NCI-H1436 treated with DMSO at 0.1 percent for 48 hours (cell line): Measurements from ENCODE around the gene SLC36A4.
"Not testable (repeated sequence)": the region's sequence is repeated elsewhere in the genome, so short reads cannot be mapped to it uniquely, and the experiment has no call there.

Experiments
- DNase-seq: peaks from one replicate; lab custom pipeline; 2025; lab: John Stamatoyannopoulos, UW

SLC36A4 gene

DNA sequence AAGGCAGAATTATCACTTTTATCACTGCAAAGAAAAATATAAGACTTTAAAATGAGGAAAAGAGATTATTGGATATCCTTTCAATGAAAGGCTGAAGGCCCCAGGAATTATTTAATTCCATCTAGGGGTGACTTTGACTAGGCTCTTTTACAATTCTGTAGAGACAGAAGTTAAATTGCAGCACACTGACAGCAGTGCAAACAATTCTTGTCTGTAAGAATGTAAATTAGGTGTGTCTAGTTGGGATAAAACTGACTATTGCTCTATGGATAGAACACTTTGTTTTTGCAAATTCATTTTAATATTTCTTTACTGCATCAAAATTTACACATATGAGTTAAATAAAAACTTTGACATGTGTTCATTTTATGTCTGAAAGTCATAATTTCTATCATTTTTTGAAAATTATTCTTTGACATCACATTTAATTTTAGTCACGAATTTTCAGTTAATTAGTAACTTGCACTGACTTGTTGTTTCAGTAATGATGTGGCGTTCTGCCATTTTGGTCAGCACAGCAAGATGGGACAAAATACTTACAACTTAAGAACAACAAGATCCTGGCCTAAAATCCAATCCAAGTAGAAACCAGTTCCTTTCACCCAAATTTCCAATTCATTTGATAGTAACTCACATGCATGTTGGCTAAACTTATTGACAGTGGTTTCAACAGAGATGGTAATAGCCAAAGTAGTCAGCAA, 75.1 kb downstream of the SLC36A4 start:
- no peak for DNase-seq

GRCh38 chr11:93118276-93118675, 79.5 kb downstream of the SLC36A4 start:
- no peak for DNase-seq

GRCh38 chr11:93117565-93117964, 80.2 kb downstream of the SLC36A4 start:
- no peak for DNase-seq

- DNase-seq = no peak
Measured at GRCh38 chr11:93116641-93117441, 81.0 kb downstream of the SLC36A4 start.

GRCh38 chr11:93114304-93114703, 83.5 kb downstream of the SLC36A4 start:
- no peak for DNase-seq

DNA sequence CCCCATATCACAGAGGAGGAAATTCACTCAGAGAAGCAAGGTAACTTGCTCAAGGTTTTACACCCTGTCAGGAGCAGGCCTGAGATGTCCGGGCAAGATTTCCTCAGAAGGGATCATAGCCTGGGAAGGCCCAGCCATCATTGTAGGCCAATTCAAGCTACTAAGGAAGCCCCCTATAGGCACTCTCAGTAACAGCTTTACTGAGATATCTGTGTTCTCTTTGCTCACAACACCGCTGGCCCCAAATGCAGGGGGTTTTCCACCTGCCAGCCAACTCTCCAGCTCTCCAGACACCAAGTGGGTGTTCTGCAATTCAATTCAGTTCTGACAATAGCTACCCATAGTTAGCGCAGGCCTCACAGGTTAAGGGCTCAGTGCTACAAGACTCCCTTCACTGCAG, 84.0 kb downstream of the SLC36A4 start:
- DNase-seq = no peak

- DNase-seq = not testable (repeated sequence)
Measured at GRCh38 chr11:93111147-93111546, 86.6 kb downstream of the SLC36A4 start.

- DNase-seq = no peak
Measured at GRCh38 chr11:93100211-93100610, 97.6 kb downstream of the SLC36A4 start.

DNA sequence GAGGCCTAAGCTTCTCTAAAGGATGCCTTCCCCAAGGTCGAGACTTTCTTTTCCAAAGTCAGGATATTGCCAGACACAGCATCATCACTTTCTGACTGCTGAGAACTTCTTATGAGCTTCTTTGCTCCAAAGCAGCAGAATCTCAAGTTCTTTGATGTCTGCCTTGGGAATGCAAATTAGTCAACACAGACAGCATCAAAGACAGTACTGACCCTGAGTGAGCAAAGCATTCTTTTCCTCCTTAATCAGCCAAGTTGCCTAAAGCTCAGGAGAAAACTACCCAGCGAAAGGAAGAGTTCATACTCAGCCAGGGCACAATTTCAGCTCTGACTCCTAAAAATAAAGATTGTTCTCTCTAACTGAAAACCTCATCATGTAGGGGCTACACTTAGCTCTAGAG, 98.0 kb downstream of the SLC36A4 start:
- DNase-seq = no peak
